Stomach (tissue), 4 donors: ENCODE measurements around the gene INVS.

ENCODE experiments used
- CTCF ChIP-seq, 7 experiments: fragments of 450-650 bp in 4 of 7; fragments of 200-600 bp in 3 of 7; sonication (generic) in 3 of 7; IDR thresholded peaks; one replicate each; pipeline ENCODE4 v1.5.1; 2016 to 2019; ENCODE audit warnings: antibody characterized with exemption in 7 of 7, control low read depth in 2 of 7, mild to moderate bottlenecking in 1 of 7
- POLR2A ChIP-seq, 4 donors: fragments of 450-650 bp; IDR thresholded peaks; one replicate each; pipeline ENCODE4 v1.6.1; 2016; ENCODE audit warnings: antibody characterized with exemption in 4 of 4, control low read depth in 2 of 4, mild to moderate bottlenecking in 1 of 4, moderate library complexity in 1 of 4
- POLR2AphosphoS5 ChIP-seq, 3 donors: sonication (generic); formaldehyde crosslinking; IDR thresholded peaks; one replicate each; pipeline ENCODE4 v1.6.1; 2016; ENCODE audit warnings: antibody characterized with exemption in 3 of 3

GRCh38 chr9:100186356-100186755, 87.3 kb downstream of the INVS start:
- no peak for TF ChIP-seq POLR2A (IDR thresholded peaks at IDR 0.05)
- no peak for TF ChIP-seq CTCF (IDR thresholded peaks at IDR 0.05)
- TF ChIP-seq POLR2AphosphoS5 (IDR thresholded peaks at IDR 0.05): no peak
